22Rv1 (cell line): Measurements from ENCODE around the gene KITLG.

ENCODE experiments used
- ZFX ChIP-seq: fragments of 450-650 bp; IDR thresholded peaks from 2 replicates; pipeline ENCODE4 v1.6.1; 2017; ENCODE audit warnings: antibody characterized with exemption, borderline replicate concordance
- TF ChIP-seq, protein P1 (sequence below): fragments of 450-650 bp; IDR thresholded peaks from 2 replicates; pipeline ENCODE4 v1.5.1; 2017; ENCODE audit warnings: mild to moderate bottlenecking

DNA sequence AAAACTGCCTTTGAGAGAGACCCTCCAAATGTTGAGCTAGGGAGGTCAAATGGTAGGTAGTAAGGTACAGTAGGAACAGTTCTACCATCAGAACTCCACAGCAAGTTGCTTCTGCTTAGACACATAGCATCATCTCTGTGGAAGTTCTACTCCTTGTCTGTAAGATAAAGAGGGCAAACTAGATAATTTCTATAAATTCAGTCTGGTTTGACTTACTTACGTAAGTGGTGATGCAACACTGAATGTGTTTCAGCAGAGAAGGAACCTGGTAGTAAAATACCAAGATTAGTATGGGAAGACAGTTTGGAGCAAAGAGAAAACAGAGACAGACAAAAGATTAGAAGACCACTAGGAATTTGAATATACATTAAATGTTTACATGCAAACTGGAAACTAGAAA lies 42.0 kb downstream of the KITLG start:
- TF ChIP-seq, protein P1, sequence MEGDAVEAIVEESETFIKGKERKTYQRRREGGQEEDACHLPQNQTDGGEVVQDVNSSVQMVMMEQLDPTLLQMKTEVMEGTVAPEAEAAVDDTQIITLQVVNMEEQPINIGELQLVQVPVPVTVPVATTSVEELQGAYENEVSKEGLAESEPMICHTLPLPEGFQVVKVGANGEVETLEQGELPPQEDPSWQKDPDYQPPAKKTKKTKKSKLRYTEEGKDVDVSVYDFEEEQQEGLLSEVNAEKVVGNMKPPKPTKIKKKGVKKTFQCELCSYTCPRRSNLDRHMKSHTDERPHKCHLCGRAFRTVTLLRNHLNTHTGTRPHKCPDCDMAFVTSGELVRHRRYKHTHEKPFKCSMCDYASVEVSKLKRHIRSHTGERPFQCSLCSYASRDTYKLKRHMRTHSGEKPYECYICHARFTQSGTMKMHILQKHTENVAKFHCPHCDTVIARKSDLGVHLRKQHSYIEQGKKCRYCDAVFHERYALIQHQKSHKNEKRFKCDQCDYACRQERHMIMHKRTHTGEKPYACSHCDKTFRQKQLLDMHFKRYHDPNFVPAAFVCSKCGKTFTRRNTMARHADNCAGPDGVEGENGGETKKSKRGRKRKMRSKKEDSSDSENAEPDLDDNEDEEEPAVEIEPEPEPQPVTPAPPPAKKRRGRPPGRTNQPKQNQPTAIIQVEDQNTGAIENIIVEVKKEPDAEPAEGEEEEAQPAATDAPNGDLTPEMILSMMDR, result no peak
- no peak for TF ChIP-seq ZFX
